ENCODE measurements around the gene ATG7.

GRCh38 chr3:11536936-11537612 lies 264.9 kb downstream of the ATG7 start:
- no peak for TF ChIP-seq CTCF (IDR thresholded peaks at IDR 0.05; ENCODE audit: low read depth, low read length)
- no peak for TF ChIP-seq POLR2A (IDR thresholded peaks at IDR 0.05; ENCODE audit: extremely low read depth, insufficient read length)
- no peak for TF ChIP-seq MAX (IDR thresholded peaks at IDR 0.05; ENCODE audit: low read depth, low read length)
- TF ChIP-seq MYC (IDR thresholded peaks at IDR 0.05; ENCODE audit: low read depth, low read length) = no peak

All from NB4 (cell line).